Measurements from ENCODE around the gene RAB28.
A peak's percentile ranks its signal among the peaks of the same experiment; 100 is the strongest.

The RAB28 gene

DNA sequence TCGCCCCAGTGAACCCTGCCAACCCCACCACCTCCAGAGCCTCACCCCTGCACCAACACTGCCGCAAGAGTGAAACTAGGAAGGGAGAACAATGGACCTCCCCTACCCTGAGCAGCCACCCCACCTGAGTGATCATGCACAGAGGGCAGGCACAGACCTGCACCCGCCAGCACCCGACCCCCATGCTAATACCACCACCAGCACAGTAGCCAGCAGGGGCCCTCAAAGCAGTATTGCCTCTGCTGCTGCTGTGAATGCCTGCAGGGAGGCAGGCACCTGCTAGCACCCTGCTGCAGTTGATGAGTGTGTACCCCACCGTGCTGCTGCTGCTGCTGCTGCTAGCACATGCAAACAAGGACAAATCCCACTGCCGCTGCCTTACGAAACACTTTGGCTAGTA, 100.1 kb downstream of the RAB28 start:
- no peak for FAIRE-seq
- no peak for DNase-seq (ENCODE audit: low spot score)

DNA sequence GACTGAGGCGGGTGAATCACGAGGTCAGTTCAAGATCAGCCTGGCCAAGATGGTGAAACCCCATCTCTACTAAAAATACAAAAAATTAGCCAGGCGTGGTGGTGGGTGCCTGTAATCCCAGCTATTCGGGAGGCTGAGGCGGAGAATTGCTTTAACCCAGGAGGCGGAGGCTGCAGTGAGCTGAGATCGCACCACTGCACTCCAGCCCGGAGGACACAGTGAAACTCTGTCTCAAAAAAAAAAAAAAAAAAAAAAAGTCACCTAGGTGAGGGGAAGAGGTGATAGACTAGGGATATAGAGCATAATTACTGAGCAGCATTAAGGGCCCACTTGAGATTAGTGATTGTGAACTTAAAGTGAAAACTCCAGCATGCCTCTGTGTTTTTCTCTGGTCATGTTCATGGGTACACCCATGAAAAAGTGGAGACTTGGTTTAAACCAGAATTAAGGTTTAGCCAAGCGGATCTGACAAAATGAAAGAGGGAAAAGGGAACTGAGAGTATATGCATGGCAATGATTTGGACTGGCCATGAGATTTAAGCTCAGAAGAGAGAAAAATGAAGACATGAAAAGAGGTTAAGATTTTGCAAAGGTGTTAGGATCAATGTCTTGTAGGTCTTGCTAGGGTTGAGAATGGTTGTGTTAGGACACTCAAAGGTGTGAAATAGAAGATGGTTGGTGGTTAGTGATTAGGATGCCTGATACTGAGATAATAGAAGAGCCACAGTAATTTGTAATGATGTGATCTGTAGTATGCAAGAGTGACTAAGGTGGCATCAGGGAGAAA, 105.0 kb downstream of the RAB28 start:
- FAIRE-seq (no peak), DNase-seq (ENCODE audit: low spot score) (no peak)

- no peak for FAIRE-seq
- DNase-seq (ENCODE audit: low spot score): no peak
These were observed 113.1 kb downstream of the RAB28 start for GRCh38 chr4:13371048-13371447.

DNA sequence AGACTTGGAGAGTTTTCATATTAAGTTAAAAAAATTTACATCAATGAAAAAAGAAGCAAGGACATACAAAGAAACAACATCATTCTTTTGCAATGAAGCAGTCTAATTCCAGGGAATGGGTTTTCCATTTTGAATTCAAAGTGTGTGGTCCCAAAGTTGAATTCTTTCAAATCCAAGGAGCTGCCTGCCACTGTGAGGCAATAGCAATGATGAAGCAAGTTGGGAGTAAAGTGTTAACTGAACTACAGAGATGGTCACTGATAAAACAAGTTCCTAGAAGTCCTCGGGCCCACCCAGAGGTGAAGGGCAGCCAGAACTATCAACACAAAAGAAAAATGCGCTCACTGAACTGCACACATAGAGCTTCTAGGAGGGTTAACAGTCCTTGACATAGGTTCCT, 115.9 kb downstream of the RAB28 start:
- DNase-seq (ENCODE audit: low spot score) (no peak), FAIRE-seq (no peak)

- no peak for DNase-seq (ENCODE audit: low spot score)
These were observed 116.4 kb downstream of the RAB28 start for GRCh38 chr4:13367691-13368090.

DNA sequence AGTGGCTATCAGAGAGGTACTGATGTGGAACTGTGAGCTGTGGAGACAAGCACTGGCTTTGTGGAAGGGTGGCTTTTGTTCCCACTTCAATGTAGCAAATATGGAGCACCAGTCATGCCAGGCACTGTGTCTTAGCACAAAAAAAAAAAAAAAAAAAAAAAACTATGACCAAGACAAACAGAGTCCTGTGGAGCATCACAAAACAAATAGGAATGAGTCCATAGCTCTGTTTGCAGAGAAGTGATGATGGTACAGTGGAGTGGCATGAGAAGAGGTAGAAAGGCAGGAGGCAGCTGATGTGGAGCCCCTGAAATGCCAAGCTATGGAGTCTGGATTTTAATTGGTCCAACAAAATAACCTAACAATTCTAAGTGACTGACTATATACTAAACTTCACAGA, 116.9 kb downstream of the RAB28 start:
- FAIRE-seq (no peak), DNase-seq (ENCODE audit: low spot score) (no peak)

More at GRCh38 chr4:13367691-13368090, 116.4 kb downstream of the RAB28 start:
- no peak for FAIRE-seq

GRCh38 chr4:13365195-13365594, 118.9 kb downstream of the RAB28 start:
- no peak for DNase-seq (ENCODE audit: low spot score)
- FAIRE-seq: no peak

DNA sequence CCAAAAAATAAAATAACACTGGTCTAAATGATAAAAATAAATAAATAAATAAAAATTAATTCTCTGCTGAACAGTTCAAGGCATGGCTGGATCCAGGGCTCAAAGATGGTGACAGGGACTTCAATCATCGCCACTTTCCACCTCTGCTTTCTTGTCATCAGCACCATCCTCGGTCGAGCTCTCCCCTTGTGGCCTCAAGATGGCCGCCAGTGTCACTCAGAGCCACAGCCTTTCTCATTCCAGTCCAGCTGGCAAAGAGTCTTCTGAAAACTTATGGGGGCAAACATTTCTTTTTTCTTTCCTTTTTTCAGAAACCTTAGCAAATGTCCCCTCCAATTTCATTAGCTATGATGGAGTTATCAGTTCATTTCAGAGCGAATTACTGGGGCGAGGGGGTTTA, 119.5 kb downstream of the RAB28 start:
- DNase-seq (ENCODE audit: low spot score) (no peak), FAIRE-seq (no peak)

DNA sequence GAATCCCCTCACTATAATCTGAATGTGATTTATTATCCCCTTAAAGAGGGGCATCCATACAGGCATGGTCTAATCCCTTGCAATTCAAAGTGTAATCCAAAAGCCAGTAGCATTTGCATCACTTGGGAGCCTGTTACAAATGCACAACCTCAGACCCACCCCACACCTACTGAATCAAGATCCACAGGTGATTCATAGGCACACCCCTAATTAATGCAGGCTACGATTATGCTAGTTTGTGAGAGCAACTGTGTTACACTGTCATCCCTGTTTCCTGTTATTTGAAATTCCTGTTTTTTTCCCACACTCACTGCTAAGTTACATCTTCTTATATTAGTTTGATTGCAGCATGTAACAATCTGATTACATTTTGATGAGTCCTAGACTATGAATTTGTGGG, 120.0 kb downstream of the RAB28 start:
- DNase-seq (ENCODE audit: low spot score) (no peak), FAIRE-seq (no peak)

DNA sequence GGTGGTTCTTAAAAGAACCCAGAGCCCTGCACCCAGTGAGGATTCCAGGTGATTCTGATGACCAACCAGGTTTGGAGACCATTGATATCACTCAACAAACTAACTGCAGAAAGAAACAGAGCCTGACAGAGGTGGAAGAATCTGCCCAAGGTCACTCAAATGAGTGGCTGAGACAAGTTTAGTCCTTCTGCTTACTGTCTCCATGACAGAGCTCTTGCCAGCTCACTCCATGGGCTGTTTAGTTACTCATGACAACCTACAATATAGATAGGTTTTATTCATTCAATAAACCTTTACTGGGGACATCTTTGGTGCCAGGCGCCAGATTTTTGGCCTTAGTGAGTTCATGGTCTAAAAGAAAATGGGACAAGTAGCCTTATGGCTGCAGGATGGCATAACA, 124.3 kb downstream of the RAB28 start:
- DNase-seq (ENCODE audit: low spot score) (no peak), FAIRE-seq (no peak)

DNA sequence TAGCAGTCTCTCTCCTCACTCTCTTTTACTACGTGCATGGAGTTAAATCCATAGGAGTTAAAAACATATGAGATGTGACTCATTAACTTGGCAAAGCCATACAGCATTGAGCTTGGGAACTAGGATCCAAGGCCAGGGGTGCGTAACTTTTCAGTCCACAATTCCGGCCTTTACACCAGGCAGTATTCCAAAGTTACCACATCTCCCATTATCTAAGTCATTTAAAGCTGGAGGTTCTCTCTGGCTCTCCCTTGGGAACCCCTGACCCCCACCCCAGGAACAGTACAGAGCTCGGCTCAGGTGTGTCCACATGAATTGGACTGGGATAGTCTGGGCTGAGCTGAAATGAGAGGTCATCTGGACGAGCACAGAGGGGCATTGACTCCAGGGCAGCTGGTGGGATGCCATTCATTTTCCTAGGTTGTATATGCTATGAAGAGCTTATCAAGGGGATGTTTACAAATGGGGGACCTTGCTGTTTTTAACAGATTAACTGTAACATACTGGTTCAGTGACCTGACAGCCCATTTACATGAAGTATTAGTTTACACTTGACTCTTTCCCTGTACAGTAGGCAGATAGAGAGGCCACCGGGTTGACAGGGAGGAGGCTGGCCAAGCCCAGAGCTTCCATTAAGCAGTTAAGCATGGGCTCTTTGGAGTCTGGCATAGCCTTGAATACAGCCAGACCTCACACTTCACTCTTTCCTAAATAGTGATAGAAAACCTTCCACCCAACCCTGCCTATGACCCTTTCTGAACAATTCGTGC, 128.8 kb downstream of the RAB28 start:
- FAIRE-seq: no peak
- no peak for DNase-seq (ENCODE audit: low spot score)

DNA sequence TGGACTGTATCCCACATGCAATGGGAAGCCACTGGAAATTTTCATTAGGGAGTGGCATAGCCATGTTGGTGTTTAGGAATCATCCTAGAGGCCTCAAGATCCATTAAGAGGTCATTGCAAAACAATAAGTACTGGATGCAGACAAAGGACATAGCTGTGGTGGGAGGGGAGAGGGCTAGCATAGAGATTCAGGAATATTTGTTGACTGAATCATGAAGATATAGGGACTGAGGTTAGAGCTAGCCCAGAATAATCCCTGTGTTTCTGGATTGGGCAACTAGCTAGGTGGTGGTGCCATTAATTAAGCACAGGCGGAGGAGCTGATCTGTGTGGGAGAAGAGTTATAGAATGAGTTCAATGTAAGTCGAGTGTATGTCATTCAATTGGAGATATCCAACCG, 135.0 kb downstream of the RAB28 start:
- FAIRE-seq (no peak), DNase-seq (ENCODE audit: low spot score) (no peak)

DNA sequence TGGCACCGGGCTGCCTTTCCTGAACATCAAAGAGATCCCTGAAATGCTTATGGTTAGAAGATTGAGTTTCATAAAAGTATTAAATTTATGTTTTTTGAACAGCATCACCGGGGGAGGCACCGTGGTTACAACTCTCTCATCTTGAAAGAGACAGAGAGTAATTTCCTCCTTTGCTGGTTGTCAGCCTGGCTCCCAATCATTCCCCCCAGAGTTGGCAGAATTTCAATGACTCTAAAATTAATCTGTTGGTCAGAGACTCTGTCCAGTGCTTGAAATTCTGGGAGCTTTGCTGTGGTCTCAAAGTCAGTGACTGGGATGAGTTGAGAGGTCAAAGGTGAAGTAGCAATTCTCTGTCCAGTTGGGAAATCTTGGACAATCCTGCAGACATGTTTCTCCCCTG, 135.9 kb downstream of the RAB28 start:
- DNase-seq (ENCODE audit: low spot score) (peak; percentile 20), FAIRE-seq (peak; percentile 23)

GRCh38 chr4:13347517-13348125, 136.5 kb downstream of the RAB28 start:
- FAIRE-seq (peak; percentile 86), DNase-seq (ENCODE audit: low spot score) (peak; percentile 46)

DNA sequence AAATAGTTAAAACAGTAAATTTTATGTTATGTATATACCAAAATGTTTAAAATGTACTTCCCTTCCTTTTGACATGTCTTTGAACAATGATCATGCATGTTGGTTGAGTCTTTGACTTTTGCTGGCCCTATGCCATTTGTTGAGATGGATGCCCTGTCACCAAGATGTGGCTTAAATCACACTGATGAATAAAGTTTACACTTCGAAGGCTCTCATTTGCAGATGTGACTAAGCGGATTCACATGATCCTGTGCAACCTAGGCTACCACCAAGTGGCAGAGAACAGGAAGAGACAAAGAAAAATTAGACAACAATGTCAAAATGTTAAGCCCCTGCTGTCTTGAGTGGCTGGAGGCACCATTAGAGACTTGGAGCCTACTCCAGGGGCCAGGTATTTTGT, 139.9 kb downstream of the RAB28 start:
- DNase-seq (ENCODE audit: low spot score) (no peak), FAIRE-seq (no peak)

DNA sequence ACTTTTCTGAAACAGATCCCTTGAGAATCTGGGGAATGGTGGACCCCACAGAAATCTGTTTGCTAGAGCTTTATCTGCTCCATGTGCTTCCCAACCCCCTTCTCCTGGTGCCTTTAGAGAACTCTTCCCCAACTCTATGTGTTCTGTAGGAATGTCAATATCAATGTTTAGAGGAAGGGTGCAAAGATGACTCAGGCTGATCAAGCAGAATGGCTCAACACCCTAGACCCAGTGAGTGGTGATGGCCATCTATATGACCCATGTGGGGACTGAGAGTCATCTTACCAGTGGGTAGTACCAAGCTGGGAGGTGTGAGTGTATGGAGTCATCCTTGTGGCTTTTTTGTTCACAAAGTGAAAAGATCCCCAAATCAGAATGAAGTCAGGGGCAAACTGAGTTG, 143.5 kb downstream of the RAB28 start:
- no peak for DNase-seq (ENCODE audit: low spot score)
- FAIRE-seq: no peak

DNA sequence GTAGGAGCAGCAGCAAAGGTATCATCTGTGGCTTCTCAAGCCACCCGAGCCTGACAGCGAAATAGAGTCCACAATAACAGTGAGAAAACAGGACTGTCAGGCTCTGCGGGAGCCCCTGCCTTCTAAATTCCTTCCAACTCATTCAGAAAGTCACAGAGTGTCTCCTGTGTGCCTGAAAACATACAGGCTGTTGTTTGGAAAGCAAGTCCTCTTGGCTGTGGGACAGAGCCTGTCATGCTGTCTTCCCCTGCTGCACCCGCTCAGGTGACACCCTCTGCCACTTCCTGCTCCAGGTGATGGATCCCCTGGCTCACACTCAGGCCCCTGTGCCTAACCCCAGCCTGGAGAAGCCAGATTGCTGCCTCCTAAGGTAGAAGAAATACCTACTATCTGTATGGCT, 152.3 kb downstream of the RAB28 start:
- FAIRE-seq: no peak
- DNase-seq (ENCODE audit: low spot score): no peak

DNA sequence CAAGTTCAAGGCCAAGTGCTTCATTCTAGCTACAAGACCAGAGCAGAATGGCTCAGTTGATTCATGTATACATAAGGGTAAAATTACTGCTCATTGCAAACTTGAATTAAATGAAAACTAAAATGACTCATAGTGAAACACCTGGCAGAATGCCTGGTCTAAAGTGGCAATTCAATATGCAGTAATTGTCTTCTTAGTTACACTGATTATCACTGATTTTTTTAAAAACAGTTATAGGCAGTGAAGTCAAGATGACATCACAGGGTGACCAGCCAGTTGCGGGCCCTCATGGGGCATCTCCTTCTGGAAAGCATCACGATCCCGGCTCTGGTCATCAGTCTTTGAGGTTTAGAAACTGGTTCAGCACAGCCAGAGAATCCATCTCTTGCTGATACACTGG, 154.2 kb downstream of the RAB28 start:
- DNase-seq (ENCODE audit: low spot score): no peak
- no peak for FAIRE-seq

- FAIRE-seq: no peak
- no peak for DNase-seq (ENCODE audit: low spot score)
These were observed 154.7 kb downstream of the RAB28 start for GRCh38 chr4:13329340-13329850.

DNA sequence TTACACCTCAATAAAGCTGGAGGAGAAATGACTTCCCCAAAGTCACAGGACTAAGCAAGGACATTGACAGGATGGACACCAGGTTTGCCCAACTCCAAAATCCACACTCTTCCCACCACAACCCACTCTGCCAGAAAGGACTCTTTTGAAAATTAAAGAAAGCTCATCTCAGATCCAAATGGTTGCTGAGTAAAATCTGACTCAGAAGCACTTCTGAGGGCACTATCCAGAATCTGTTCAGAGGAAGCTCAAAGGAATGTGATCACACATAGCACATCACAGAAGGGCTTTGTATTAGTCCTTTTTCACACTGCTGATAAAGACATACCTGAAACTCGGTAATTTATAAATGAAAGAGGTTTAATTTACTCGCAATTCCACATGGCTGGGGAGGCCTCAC, 155.5 kb downstream of the RAB28 start:
- DNase-seq (ENCODE audit: low spot score) (no peak), FAIRE-seq (no peak)

GRCh38 chr4:13327991-13328390, 156.1 kb downstream of the RAB28 start:
- FAIRE-seq (no peak), DNase-seq (ENCODE audit: low spot score) (no peak)

DNA sequence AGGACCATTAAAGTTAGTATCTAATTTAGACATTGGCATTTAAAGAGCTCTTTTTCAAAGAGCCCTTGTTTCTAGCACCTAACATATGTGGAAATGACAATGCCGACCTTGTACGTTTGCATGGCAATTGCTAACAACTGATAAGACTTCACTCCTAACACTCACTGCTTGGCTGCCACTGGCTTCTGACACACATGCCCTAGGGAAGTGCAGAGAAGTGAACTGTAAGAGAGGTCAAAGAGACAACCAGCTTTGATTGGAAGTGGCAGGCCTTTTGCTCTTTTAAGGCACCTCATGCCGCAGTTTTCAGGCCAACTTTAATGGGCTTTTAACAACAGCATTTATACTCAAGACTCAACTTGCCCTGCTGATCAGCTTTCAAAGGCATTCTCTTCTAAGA, 158.4 kb downstream of the RAB28 start:
- FAIRE-seq (no peak), DNase-seq (ENCODE audit: low spot score) (no peak)

All from RCC 7860 (cell line).